HG02885 (cell line): ENCODE measurements around the gene MAGI2.
A peak's percentile ranks its signal among the peaks of the same experiment; 100 is the strongest.

Experiments used
- ATAC-seq: cut with Tn5 transposase; IDR thresholded peaks from one replicate; pipeline ENCODE4 v1.9.1; 2021; ENCODE audit warnings: mild to moderate bottlenecking; ENCODE audit not compliant: unreplicated experiment, poor library complexity

Gene MAGI2

DNA sequence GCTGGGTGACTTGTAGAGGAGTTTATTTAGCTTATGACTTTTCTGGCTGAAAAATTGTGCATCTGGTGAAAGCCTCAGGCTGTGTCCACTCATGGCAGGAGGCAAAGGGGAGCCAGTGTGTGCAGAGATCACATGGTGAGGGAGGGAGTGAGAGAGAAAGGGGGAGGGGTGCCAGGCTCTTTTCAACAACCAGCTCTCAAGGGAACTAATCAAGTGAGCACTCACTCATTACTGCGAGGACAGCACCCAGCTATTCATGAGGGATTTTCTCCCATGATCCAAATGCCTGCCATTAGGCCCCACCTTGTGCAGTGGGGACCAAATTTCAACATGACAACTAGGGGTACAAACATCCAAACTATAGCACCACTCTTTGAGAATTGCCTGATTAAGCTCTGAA, 590.2 kb downstream of the MAGI2 start:
- ATAC-seq = no peak

GRCh38 chr7:78862411-78862900, 591.0 kb downstream of the MAGI2 start:
- no peak for ATAC-seq

GRCh38 chr7:78852951-78853350, 600.5 kb downstream of the MAGI2 start:
- ATAC-seq = no peak

DNA sequence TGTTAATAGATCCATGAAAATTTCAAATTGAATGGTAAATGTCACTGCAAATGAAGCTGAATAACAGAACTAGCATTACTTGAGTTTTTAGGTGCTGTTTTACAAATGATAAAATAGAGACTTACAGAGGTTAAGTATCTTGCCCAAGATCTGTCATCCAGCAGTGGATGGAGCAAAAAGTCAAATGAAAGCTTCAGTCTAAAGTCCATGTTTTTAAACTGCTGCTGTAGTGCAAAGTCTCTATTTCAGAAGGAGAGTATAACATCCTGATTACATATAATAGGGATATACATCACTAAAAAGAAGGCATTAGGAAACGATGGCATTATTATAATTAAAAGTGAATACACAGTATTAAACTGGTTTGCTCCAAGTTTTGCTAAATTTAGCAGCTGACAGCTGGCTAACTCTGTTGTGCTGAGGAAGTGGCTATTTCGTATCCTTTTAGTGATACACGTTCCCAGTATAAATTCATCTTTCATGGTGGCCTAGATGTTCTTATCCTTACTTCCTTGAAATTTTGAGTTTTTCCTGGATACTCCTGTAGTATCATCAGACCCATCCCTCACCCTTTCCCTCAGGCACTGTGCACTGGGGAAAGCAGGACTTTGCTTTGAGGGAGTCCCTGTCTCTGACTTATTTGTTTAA, 603.2 kb downstream of the MAGI2 start:
- ATAC-seq = no peak

GRCh38 chr7:78845155-78845554, 608.3 kb downstream of the MAGI2 start:
- no peak for ATAC-seq

GRCh38 chr7:78842068-78842467, 611.4 kb downstream of the MAGI2 start:
- ATAC-seq = no peak

DNA sequence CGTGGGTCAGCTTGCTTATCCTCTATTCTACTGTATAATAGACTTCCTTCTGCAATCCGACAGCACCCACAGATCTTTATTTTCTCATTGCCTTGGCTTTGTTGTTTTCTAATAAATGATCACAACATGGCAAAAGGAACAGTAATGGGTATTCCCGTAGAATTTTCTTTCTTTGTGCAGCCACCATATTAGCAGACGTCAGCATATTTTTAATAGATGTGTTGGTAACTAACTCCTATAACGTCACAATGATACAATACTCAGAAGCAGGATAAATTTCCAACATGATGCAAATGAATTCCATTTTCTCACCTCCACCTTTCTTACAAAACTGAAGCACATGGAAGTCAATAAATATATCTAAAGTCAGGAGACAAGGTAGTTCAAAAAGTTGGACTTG, 617.6 kb downstream of the MAGI2 start:
- ATAC-seq = no peak

GRCh38 chr7:78828317-78828716, 625.1 kb downstream of the MAGI2 start:
- no peak for ATAC-seq

DNA sequence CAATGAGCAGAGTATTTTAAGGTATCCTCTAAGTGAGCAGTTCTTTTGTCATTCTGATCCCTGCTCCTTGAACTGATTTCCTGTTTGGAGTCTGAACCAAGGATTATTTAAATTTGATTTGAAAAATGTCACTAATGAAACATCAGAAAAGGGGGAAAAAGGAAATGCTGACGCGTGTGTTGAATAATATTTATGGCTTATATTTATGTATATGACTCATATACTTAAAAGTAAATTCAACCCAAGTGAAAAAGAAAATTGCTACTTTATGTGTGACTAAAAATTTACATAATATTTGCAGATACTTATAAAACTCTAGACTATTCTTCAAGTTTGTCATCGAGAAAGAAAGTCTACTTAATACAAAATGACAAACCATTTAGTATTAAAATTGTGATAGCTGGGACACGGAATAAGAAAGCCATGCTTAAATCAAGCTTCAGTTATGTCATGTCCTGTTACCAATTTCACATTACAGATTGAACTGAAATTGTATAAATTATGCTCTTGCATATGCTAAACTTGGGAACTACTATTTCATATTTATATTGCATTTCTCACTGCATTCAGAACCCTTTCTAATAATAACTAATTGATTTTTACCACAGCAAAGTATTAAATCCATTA, 649.9 kb downstream of the MAGI2 start:
- no peak for ATAC-seq

DNA sequence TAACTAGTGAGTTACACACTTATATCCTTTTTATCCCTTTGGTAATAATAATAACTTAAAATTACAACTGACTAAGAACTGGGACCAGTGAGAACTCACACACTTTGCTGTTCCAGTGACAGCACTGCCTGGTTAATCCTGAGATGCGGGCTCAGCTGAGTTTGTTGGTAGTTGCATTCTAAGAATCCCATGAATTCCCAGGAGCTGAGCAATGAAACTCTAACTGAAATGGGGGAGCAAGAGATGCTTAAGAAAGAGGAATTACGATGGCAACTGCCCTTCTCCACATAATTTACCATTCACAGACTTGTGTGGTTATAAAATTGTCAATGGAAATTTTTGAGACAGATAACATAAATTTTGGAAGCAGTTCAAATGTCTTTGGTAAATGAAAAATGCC, 659.4 kb downstream of the MAGI2 start:
- no peak for ATAC-seq

DNA sequence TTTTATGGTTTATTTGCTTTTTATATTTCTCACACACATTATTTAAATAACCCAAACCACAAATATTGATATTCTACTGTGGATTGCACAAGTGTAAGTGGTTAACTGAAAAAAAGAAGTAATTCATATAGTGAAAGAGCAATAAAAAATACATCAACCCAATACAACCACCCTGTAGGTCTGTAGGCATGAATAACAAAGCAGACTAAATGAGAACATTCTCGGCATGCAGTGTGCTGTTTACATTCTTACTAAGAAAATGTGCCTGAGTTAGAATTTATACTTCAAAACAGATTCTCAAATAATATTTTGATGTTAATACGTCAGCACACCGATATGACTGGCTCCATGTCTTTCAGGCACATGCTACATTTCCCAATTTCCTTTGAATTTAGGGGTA, 660.8 kb downstream of the MAGI2 start:
- no peak for ATAC-seq

GRCh38 chr7:78792006-78792405, 661.5 kb downstream of the MAGI2 start:
- no peak for ATAC-seq

DNA sequence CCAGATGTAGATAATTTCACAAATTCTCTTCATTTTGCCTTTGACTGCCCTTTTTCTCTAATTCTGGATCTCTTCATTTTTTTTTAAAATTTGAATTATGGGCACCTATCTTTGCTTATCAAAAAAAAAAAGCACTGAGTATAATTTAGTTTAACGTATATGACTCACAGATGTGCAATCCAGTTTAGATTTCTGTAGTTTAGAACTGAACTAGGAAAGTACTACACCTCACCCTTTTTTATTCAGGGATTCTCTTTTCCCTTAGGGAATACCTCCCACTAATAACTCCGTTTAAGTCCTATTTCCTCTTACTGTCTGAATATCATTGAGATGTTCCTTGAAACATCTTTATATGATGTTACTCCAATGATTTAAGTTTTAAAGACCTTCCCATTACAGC, 665.0 kb downstream of the MAGI2 start:
- ATAC-seq = no peak

DNA sequence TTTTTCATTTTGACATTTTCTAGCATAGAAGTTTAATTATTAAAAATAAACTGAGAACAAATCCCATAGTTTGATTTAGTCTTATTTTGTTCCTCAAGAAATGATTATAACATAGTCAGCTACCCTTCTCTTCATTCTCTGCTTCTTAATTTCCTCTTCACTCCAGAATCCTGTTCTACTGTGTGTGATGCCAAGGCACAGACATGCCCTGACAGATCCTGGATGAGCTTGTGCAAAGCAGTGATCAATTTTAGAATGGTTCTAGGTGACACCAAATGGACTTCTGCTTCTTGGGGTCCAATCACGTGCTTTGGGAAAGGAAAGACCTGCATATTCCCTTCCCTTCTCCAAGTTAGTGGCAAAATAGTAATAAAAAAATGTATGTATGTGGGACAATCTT, 665.6 kb downstream of the MAGI2 start:
- no peak for ATAC-seq

DNA sequence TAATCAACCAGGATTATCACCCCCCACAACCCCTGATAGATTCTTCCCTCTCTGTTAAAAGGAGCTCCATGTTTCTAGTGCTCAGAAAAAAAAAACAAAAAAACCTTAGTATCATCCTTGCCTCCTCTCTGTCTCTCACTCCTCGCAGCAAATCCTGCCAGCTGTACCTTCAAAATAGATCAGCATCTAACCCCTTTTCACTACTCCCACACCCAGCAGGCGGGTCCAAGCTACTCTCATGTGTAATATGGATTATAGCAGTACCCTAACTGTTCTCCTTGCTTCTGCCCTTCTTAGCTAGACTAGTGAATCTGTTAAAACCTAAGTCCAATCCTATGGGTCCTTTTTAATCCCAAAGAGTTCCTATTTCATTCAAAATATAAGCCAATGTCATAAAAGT, 667.4 kb downstream of the MAGI2 start:
- ATAC-seq = no peak

DNA sequence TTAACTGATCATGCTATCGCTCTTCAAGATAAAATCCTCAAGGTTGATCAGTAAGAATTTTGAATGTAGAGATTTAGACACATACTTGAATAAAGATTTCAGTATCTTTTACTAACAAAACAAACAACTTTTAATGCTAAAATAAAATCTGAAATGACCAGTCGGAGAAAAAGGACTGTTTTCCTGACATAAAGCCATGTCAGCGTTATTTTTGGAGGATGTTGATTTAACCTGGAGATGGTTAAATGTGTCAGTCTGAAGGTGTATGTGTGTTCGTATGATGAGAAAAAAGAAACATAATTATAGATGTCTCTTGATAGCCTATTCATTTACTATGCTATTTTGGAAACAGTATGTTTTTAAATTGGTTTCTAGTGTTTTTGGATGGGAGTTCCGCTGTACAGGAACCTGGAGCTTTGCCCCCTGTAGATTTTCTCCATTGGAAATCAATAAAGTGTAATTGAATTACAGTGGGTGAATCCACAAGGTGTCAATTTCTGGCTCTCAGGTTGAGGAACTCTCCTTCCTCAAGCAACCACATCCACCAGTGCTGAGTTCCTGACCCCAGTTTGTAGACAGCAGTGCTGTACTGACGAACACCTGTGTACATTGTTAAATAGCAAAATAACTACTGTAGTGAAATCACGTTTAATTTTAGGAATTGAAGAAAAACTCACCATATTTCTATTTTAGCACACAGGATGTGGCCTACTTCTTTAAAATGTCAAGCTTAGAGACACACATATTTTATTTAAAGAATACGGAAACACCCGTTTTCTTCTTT, 670.1 kb downstream of the MAGI2 start:
- peak; percentile 54 for ATAC-seq

DNA sequence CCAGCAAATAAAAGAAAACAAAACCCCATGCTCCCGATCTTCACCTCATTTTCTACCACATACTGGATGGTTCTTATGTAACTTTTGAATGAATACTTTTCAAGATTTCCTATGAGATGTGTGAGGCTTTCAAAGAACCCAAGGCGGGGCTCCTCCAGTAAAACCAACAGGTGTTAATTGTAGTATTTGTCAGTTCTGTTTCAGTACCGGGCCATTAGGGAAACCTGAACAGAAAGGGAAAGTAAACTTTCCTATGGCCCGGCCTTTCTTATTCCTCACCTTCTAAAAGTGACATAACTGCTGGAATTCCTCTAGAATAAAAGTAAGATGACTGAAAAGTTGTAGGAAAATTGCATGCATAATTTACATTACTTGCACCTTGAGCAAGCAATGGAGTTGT, 672.9 kb downstream of the MAGI2 start:
- no peak for ATAC-seq

- no peak for ATAC-seq
Measured at GRCh38 chr7:78779788-78780187, 673.7 kb downstream of the MAGI2 start.

DNA sequence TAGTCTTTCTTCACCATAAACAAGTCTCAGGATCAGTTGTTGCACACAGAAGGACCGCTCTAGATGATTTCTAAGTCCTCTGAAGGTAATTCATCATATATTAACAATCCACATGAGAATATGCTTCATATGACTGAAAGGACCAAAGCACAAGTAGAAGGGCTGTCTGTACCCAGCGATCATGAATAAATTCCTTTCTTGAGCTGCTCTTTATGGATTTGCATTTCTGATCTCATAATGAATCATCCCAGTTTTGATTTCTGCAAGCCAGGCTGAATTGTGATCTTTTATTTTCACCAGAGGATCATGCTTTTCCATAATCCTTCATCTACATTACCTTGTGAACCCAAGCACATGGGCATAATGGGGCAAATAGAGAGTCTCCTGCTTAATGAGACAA, 675.6 kb downstream of the MAGI2 start:
- no peak for ATAC-seq

DNA sequence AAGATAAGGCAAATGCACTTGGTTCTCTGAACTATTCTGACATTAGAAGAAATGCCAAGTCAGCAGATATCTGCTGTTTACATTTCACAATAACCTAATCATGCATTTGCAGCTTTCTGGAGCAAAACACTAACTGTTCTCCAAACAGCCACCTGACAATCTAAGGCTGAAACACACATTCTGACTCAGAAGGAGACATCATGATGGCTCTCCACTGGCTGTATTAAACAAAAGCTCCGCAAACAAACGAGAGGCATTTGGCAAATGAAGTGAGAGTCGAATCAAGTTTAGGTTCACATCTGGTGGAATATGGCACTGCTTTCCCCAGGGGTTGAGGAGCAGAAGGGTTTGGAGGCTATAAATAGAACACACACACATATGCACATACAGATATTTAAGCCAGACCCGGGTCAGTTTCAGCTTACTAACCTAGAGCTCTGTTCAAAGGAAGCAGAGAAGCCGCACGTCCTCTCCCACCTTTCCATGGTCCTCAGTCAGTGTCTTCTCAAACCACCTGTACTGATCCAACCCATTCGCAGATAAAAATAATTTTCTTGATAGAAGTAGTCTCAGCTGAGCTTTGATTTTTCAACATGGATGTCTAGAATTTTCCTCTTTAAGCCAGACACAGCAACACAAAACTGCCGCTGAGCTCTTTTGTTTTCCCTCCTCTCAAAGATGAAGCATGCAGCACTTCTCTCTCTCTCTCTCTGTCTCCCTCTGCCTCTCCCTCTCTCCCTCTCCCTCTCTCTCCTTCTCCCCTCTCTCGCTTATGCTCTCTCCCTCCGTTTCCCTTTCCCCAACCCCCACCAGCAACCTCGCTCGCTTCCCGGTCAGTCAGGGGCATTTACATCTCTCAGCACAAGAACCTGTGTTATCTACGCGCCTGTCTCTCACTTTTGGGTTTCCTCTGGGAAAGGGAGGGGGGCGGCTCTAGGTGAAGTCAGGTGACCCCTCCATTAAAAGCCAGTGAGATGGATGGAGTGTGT, 682.8 kb downstream of the MAGI2 start:
- peak; percentile 37 for ATAC-seq
